Measurements from ENCODE around the gene INPP5F. TPM values are rescaled to one million over a fixed set of nuclear protein-coding genes. Genes with fewer than 3 reads are reported as not detected.

Gene INPP5F
- total and polyA plus RNA-seq, 2 of the 13 experiments (the other 11 are each of a cell fraction or from before 2014, with no cell fraction given) = 12.5 to 15.7 TPM

GRCh38 chr10:119784340-119785067 is 58.7 kb downstream of the INPP5F start (continued):
- peak; percentile 48; the same call in 1 of the 2 replicates for TF ChIP-seq USF2 (IDR thresholded peaks at IDR 0.05; ENCODE audit: low read depth, low read length)
- peak; percentile 73; the same call in 1 of the 2 replicates for TF ChIP-seq USF2 (CRISPR knock-in tag; IDR thresholded peaks at IDR 0.05; ENCODE audit: borderline replicate concordance)
- peak; percentile 68 for TF ChIP-seq NCOA2 (CRISPR knock-in tag; IDR thresholded peaks at IDR 0.05)
- TF ChIP-seq CSRNP2 (CRISPR knock-in tag; conservative IDR thresholded peaks at IDR 0.05; ENCODE audit: low read depth) = no peak
- TF ChIP-seq, protein P1, sequence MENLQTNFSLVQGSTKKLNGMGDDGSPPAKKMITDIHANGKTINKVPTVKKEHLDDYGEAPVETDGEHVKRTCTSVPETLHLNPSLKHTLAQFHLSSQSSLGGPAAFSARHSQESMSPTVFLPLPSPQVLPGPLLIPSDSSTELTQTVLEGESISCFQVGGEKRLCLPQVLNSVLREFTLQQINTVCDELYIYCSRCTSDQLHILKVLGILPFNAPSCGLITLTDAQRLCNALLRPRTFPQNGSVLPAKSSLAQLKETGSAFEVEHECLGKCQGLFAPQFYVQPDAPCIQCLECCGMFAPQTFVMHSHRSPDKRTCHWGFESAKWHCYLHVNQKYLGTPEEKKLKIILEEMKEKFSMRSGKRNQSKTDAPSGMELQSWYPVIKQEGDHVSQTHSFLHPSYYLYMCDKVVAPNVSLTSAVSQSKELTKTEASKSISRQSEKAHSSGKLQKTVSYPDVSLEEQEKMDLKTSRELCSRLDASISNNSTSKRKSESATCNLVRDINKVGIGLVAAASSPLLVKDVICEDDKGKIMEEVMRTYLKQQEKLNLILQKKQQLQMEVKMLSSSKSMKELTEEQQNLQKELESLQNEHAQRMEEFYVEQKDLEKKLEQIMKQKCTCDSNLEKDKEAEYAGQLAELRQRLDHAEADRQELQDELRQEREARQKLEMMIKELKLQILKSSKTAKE (CRISPR knock-in tag; IDR thresholded peaks at IDR 0.05; ENCODE audit: borderline replicate concordance) = peak; percentile 56; the same call in 1 of the 2 replicates
- peak; percentile 58; the same call in 1 of the 2 replicates for TF ChIP-seq ELF3 (CRISPR knock-in tag; IDR thresholded peaks at IDR 0.05)
- TF ChIP-seq DMAP1 (CRISPR knock-in tag; IDR thresholded peaks at IDR 0.05) = 0 out of 2 replicates have a peak, but pooled peaks have one; percentile 53
- TF ChIP-seq, protein P2, sequence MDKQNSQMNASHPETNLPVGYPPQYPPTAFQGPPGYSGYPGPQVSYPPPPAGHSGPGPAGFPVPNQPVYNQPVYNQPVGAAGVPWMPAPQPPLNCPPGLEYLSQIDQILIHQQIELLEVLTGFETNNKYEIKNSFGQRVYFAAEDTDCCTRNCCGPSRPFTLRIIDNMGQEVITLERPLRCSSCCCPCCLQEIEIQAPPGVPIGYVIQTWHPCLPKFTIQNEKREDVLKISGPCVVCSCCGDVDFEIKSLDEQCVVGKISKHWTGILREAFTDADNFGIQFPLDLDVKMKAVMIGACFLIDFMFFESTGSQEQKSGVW (CRISPR knock-in tag; IDR thresholded peaks at IDR 0.05; ENCODE audit: borderline replicate concordance) = no peak
- TF ChIP-seq ZBTB42 (CRISPR knock-in tag; IDR thresholded peaks at IDR 0.05) = no peak
- no peak for TF ChIP-seq ZEB1 (IDR thresholded peaks at IDR 0.05; ENCODE audit: insufficient replicate concordance, low read depth)
- TF ChIP-seq LCORL (IDR thresholded peaks at IDR 0.05) = peak; percentile 84
- TF ChIP-seq LCORL (CRISPR knock-in tag; IDR thresholded peaks at IDR 0.05) = no peak
- TF ChIP-seq NFYB (CRISPR knock-in tag; IDR thresholded peaks at IDR 0.05) = no peak
- TF ChIP-seq, protein P3, sequence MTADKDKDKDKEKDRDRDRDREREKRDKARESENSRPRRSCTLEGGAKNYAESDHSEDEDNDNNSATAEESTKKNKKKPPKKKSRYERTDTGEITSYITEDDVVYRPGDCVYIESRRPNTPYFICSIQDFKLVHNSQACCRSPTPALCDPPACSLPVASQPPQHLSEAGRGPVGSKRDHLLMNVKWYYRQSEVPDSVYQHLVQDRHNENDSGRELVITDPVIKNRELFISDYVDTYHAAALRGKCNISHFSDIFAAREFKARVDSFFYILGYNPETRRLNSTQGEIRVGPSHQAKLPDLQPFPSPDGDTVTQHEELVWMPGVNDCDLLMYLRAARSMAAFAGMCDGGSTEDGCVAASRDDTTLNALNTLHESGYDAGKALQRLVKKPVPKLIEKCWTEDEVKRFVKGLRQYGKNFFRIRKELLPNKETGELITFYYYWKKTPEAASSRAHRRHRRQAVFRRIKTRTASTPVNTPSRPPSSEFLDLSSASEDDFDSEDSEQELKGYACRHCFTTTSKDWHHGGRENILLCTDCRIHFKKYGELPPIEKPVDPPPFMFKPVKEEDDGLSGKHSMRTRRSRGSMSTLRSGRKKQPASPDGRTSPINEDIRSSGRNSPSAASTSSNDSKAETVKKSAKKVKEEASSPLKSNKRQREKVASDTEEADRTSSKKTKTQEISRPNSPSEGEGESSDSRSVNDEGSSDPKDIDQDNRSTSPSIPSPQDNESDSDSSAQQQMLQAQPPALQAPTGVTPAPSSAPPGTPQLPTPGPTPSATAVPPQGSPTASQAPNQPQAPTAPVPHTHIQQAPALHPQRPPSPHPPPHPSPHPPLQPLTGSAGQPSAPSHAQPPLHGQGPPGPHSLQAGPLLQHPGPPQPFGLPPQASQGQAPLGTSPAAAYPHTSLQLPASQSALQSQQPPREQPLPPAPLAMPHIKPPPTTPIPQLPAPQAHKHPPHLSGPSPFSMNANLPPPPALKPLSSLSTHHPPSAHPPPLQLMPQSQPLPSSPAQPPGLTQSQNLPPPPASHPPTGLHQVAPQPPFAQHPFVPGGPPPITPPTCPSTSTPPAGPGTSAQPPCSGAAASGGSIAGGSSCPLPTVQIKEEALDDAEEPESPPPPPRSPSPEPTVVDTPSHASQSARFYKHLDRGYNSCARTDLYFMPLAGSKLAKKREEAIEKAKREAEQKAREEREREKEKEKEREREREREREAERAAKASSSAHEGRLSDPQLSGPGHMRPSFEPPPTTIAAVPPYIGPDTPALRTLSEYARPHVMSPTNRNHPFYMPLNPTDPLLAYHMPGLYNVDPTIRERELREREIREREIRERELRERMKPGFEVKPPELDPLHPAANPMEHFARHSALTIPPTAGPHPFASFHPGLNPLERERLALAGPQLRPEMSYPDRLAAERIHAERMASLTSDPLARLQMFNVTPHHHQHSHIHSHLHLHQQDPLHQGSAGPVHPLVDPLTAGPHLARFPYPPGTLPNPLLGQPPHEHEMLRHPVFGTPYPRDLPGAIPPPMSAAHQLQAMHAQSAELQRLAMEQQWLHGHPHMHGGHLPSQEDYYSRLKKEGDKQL (CRISPR knock-in tag; IDR thresholded peaks at IDR 0.05; ENCODE audit: low read depth) = 0 out of 2 replicates have a peak, but pooled peaks have one; percentile 51
- no peak for TF ChIP-seq ZNF274 (CRISPR knock-in tag; IDR thresholded peaks at IDR 0.05)
- no peak for TF ChIP-seq NR2F6 (IDR thresholded peaks at IDR 0.05)
- 0 out of 2 replicates have a peak, but pooled peaks have one; percentile 32 for TF ChIP-seq NR2F6 (CRISPR knock-in tag; IDR thresholded peaks at IDR 0.05)
- no peak for TF ChIP-seq MBNL3 (CRISPR knock-in tag; conservative IDR thresholded peaks at IDR 0.05)
